Fibroblast of pulmonary artery (primary cell): ENCODE results near the gene GNG7.
"Not testable (repeated sequence)": the region's sequence is repeated elsewhere in the genome, so short reads cannot be mapped to it uniquely, and the experiment has no call there.

Experiments
- DNase-seq: peaks from one replicate; pipeline ENCODE4 v3.0.0-alpha.2; 2010; ENCODE audit warnings: low read depth
- H3K4me3 ChIP-seq: replicated peaks from 2 replicates; pipeline ENCODE4 v1.5.1; 2011; ENCODE audit warnings: low read depth, mild to moderate bottlenecking, control low read depth, low read length, moderate library complexity
- CTCF ChIP-seq: IDR thresholded peaks from 2 replicates; pipeline ENCODE4 v1.5.1; 2011; ENCODE audit warnings: mild to moderate bottlenecking, control low read depth, low read length, inconsistent platforms; ENCODE audit errors: missing control alignments

The GNG7 gene

GRCh38 chr19:2577722-2578335 lies 124.7 kb downstream of the GNG7 start:
- TF ChIP-seq CTCF = no peak
- H3K4me3 ChIP-seq = no peak overlapping the region
- DNase-seq = no peak

DNA sequence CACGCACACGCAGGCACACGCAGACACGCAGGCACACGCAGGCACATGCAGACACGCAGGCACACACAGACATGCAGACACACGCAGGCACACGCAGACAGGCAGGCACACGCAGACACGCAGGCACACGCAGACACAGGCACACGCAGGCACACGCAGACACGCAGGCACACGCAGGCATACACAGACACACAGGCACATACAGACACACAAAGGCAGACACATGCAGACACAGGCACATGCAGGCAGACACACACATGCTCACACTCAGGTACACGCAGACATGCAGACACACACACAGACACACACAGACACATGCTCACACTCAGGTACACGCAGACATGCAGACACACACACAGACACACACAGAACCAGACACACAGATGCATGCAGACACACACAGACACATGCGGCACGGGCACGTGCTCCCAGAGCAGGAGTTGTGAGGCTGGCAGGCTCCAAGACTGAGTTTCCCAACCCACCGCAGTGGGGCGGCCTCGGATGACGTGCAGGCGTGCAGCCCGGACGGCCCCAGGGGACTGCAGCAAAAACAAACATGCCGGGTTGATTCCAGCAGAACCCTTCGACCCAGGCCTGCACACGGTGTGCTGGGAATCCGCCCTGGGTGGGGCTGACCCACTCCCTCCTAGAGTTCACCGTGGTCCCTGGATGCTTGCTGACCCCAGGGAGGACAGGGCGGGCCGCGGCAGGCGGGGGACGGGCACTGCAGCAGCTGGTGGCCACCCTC lies 126.6 kb downstream of the GNG7 start:
- no peak overlapping the region for H3K4me3 ChIP-seq
- peak; percentile 85 for DNase-seq
- no peak for TF ChIP-seq CTCF

GRCh38 chr19:2574971-2575630 lies 127.4 kb downstream of the GNG7 start:
- no peak for TF ChIP-seq CTCF
- H3K4me3 ChIP-seq = no peak overlapping the region
- DNase-seq = no peak

DNA sequence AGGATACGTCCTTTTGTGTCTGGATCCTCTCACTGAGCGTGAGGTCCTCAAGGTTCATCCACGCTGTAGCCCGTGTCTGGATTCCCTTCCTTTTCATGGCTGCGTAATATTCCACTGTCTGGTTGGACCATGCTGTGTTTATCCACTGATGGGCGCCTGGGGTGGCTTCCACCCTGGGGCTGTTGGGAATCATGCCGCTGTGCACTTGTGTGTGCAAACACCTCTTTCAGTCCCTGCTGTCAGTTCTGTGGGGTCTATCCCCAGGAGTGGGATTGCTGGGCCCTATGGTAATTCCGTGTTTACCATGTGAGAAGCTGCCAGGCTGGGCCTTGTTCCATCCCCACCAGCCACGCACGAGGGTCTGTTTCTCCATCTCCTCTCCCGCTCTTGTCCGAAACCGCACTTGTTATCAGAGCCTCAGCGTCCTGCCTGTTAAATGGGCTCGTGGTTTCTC lies 128.0 kb downstream of the GNG7 start:
- no peak for TF ChIP-seq CTCF
- no peak overlapping the region for H3K4me3 ChIP-seq
- no peak for DNase-seq

DNA sequence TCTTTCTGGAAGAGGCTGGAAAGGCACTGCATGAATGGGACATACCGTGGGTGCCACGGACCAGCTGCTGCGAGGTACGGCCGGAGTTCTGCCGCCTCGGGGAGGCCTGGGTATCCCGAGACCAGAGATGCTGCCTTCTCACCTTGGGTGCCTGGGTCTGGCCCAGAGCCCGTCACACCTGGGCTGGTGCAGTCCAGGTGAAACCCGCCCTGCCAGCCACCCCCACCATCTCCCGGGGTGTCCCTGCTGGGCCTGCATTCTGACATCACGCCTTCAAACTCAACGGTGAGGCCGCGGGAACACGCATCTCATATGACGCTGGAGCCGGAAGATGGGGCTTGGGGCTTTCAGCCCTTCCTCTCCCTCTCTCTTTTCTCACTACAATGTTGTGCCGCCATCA lies 128.6 kb downstream of the GNG7 start:
- no peak overlapping the region for H3K4me3 ChIP-seq

DNA sequence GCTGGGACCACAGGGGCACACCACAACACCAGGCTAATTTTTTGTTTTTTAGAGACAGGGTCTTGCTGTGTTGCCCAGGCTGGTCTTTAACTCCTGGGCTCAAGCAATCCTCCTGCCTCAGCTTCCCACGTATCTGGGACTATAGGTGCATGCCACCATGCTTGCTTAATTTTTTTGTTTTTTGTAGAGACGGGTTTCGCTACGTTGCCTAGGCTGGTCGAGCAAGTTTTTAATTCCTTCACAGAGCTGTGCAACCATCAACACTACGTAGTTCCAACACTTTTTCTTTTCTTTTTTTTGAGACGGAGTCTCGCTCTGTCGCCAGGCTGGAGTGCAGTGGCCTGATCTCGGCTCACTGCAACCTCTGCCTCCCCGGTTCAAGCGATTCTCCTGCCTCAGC lies 130.3 kb downstream of the GNG7 start:
- DNase-seq, H3K4me3 ChIP-seq: not testable (repeated sequence)

More for the DNA sequence above, 128.6 kb downstream of the GNG7 start:
- no peak for TF ChIP-seq CTCF
- no peak for DNase-seq

GRCh38 chr19:2569596-2570465 lies 132.7 kb downstream of the GNG7 start:
- DNase-seq = no peak
- H3K4me3 ChIP-seq = no peak overlapping the region
- no peak for TF ChIP-seq CTCF
